Umbilical cord (tissue), 2 donors: ENCODE data around the gene CLEC10A. TPM values are rescaled to one million over a fixed set of nuclear protein-coding genes. Genes with fewer than 3 reads are reported as not detected.

ENCODE experiments used
- DNase-seq: peaks from one replicate; pipeline ENCODE4 v3.0.0-alpha.2; 2015; ENCODE audit warnings: low spot score
- total RNA-seq: library from RNA; depleted of rRNA; stranded (reverse); fragments of >200 nt; gene quantifications from one replicate; pipeline ENCODE4 v1.2.3, GENCODE V29; 2014; ENCODE audit warnings: low replicate concordance; ENCODE audit not compliant: insufficient read depth

Gene CLEC10A
- total RNA-seq, 1 donor from 2014 or later = not detected

GRCh38 chr17:7041607-7042500 is 38.2 kb downstream of the CLEC10A start:
- DNase-seq = no peak

DNA sequence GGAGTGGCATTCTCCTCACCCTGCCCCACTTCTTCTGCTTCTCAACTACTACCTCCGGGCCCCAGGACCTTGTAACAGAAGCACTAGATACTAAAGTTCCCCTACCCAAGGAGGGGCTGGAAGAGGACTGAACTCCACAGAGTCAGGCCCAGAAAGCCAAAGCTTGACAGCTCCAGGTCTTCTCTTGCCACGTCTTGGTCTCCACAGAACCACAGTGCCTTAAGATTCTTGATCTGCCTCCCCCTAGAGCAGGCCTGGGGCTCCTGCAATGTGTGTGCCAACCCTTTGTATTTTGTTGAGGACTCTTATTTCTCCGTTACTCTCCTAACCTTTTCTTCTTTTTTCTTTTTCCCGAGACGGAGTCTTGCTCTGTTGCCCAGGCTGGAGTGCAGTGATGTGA is 40.2 kb downstream of the CLEC10A start:
- no peak for DNase-seq

GRCh38 chr17:7038025-7038862 is 41.8 kb downstream of the CLEC10A start:
- DNase-seq = no peak

GRCh38 chr17:7035591-7036368 is 44.3 kb downstream of the CLEC10A start, which contains the start of gene SLC16A13:
Gene SLC16A13 (plus strand): TSS chr17:7036015. CDS start chr17:7036383, 368 bp downstream.
- peak; percentile 98 for DNase-seq

DNA sequence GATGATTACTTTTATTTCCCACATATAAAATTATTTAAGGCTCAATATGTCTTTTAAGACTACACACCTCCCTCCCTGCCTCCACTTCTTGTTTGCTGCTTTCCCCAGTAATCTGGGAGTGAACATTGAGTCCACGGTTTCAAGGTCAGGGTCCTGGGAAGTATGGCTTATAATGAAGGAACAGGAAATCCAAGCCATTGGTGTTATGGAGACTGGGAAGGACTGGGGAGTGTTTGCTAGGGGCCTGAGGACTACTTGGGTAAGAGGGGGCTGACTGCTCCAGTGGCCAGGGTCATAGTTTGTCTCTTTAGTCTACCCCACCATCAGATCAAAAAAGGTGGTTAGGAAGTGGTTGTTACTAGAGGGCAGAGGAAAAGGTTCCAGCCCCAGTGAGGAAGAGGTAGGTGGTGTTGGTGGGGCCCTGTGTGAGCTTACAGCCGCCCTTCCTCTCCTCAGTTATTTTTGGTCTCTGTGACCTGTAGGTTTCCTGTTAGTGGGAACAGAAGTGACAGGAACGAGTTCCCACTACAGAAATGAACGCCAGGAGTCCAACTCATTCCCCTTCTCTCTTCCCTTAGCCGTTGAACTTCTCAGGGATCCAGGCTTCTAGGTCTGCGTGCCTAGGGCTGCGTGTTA is 45.0 kb downstream of the CLEC10A start:
- DNase-seq = no peak

DNA sequence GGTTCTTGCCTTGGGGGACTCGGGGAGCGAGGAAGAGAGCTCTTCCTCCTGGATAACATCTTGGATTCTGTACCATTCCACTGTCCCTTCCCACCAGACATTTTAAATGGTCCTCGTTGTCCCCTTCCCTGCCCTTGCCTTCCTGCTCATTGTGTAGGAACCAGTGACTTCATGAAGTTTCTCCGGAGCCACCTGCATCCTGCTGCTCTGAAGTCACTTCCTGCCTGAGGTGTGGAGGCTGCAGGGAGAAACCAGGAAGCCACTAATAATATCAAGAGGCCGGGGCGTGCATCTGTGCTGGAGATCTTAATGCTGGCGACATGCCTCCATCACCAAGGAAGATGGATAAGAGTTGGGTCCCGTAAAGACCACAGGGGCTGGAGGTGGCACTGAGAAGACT is 50.4 kb downstream of the CLEC10A start:
- no peak for DNase-seq

- DNase-seq = no peak
Measured at GRCh38 chr17:7029096-7029495, 51.0 kb downstream of the CLEC10A start.

DNA sequence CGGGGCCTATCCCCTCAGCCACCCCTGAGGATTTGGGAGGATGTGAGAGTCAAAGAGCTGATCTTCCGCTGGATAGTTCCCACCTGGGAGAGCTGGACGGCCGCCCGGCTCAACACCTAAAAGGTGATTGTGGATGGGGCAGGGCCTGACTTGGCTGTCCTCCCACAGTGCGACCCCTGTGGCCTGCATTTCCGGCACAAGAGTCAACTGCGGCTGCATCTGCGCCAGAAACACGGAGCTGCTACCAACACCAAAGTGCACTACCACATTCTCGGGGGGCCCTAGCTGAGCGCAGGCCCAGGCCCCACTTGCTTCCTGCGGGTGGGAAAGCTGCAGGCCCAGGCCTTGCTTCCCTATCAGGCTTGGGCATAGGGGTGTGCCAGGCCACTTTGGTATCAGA is 52.7 kb downstream of the CLEC10A start:
- no peak for DNase-seq

- no peak for DNase-seq
Measured at GRCh38 chr17:7026471-7027115, 53.5 kb downstream of the CLEC10A start.

DNA sequence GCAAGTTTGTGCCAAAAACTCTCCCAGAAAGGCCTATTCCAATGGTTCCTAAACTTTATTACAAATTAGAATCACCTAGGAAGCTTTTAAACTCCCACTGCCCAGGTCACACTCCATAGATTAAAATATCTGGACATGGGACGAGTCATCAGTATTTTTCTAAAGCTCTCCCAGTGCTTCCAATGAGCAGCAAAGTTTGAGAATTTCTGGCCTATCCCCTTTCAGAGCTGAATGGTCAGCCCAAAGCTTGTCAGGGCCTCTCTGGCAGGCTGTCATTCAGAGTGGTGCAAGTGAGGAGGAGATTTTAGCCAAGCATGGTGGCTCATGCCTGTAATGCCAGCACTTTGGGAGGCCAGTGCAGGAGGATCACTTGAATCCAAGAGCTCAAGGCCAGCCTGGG is 54.8 kb downstream of the CLEC10A start:
- no peak for DNase-seq

Other genes starting within 250 kb of the CLEC10A start
- 0.72 TPM for gene TEKT1, start 248.5 kb downstream of the CLEC10A start, total RNA-seq
- gene ALOX12, start 84.2 kb downstream of the CLEC10A start, total RNA-seq = not detected
- gene RNASEK, start 67.6 kb downstream of the CLEC10A start, total RNA-seq = 12.8 TPM
- 35.2 TPM for gene BCL6B, start 57.2 kb downstream of the CLEC10A start, total RNA-seq
- gene SLC16A13, start 44.2 kb downstream of the CLEC10A start, total RNA-seq = not detected
- gene SLC16A11, start 36.2 kb downstream of the CLEC10A start, total RNA-seq = 2.9 TPM
- gene ASGR2, start 34.6 kb upstream of the CLEC10A start, total RNA-seq = not detected
- gene ASGR1, start 99.1 kb upstream of the CLEC10A start, total RNA-seq = 1.2 TPM
- 18.3 TPM for gene DLG4, start 139.6 kb upstream of the CLEC10A start, total RNA-seq
- gene ACADVL, start 139.7 kb upstream of the CLEC10A start, total RNA-seq = 147 TPM
- gene DVL2, start 154.3 kb upstream of the CLEC10A start, total RNA-seq = 64.8 TPM
- 29.1 TPM for gene PHF23, start 159.2 kb upstream of the CLEC10A start, total RNA-seq
- gene GABARAP, start 162.2 kb upstream of the CLEC10A start, total RNA-seq = 240 TPM
- gene CTDNEP1, start 171.5 kb upstream of the CLEC10A start, total RNA-seq = 15.4 TPM
- 13.7 TPM for gene ELP5, start 172.0 kb upstream of the CLEC10A start, total RNA-seq
- 14.2 TPM for gene CLDN7, start 182.2 kb upstream of the CLEC10A start, total RNA-seq
- gene SLC2A4, start 201.5 kb upstream of the CLEC10A start, total RNA-seq = 7.7 TPM
- gene YBX2, start 214.4 kb upstream of the CLEC10A start, total RNA-seq = 0.96 TPM
- 136 TPM for gene EIF5A, start 227.4 kb upstream of the CLEC10A start, total RNA-seq
- gene GPS2, start 235.1 kb upstream of the CLEC10A start, total RNA-seq = 20.5 TPM
- gene NEURL4, start 249.1 kb upstream of the CLEC10A start, total RNA-seq = 35.6 TPM